CD4-positive, alpha-beta T cell (primary cell): ENCODE data around the gene NIPA2. TPM values are rescaled to one million over a fixed set of nuclear protein-coding genes. Genes with fewer than 3 reads are reported as not detected.

Source experiments
- ATAC-seq: fragments of 200-7000 bp; cut with Tn5 transposase; one replicate; pipeline ENCODE4 v1.10.0; 2022; ENCODE audit warnings: mild to moderate bottlenecking; ENCODE audit not compliant: poor library complexity
- CTCF ChIA-PET: fragments of 350-600 bp; sonication (Branson Sonifier 250); formaldehyde crosslinking; loops from one replicate; lab custom pipeline; 2021; ENCODE audit warnings: antibody characterized with exemption, inconsistent platforms; lab: Charles Lee
- POLR2A ChIA-PET: fragments of 350-600 bp; sonication (Branson Sonifier 250); formaldehyde crosslinking; loops from one replicate; lab custom pipeline; 2021; ENCODE audit warnings: antibody characterized with exemption, inconsistent platforms; lab: Charles Lee
- DNase-seq, 14 experiments: peaks; one replicate each; pipeline ENCODE4 v3.0.0-alpha.2; 2013 to 2020; ENCODE audit warnings: mixed read lengths in 2 of 14
- H3K27ac ChIP-seq, 2 donors: one replicate each; pipeline versions ENCODE4 v1.5.1 to v1.7.0; 2013; ENCODE audit warnings: low read length in 2 of 2, low read depth in 1 of 2, mild to moderate bottlenecking in 1 of 2
- H3K27me3 ChIP-seq, 2 experiments: 1 replicate in 1 of 2; 2 replicates in 1 of 2; pipeline versions ENCODE4 v1.6.1 to v1.7.0; 2013; ENCODE audit warnings: low read length in 2 of 2, control low read depth in 1 of 2, mild to moderate bottlenecking in 1 of 2, moderate library complexity in 1 of 2; ENCODE audit not compliant: insufficient read depth in 2 of 2, control insufficient read depth in 1 of 2
- H3K36me3 ChIP-seq: one replicate; pipeline ENCODE4 v1.6.1; 2013; ENCODE audit warnings: low read length, control low read depth; ENCODE audit not compliant: insufficient read depth
- H3K4me1 ChIP-seq: one replicate; pipeline ENCODE4 v1.6.1; 2013; ENCODE audit warnings: low read length, control low read depth; ENCODE audit not compliant: insufficient read depth
- H3K4me3 ChIP-seq: one replicate; pipeline ENCODE4 v1.5.1; 2013; ENCODE audit warnings: mild to moderate bottlenecking, low read length, moderate library complexity
- H3K9me3 ChIP-seq, 2 experiments: 1 replicate in 1 of 2; 2 replicates in 1 of 2; pipeline versions ENCODE4 v1.6.1 to v1.7.0; 2013; ENCODE audit warnings: low read length in 2 of 2, mild to moderate bottlenecking in 2 of 2, control low read depth in 1 of 2, moderate library complexity in 1 of 2; ENCODE audit not compliant: control insufficient read depth in 1 of 2, insufficient read depth in 1 of 2
- H3K27ac Mint-ChIP-seq: one replicate; pipeline ENCODE4 v1.8.0; 2020; ENCODE audit warnings: mixed read lengths
- H3K27me3 Mint-ChIP-seq: one replicate; pipeline ENCODE4 v1.8.0; 2021; ENCODE audit warnings: mixed read lengths
- H3K36me3 Mint-ChIP-seq: one replicate; pipeline ENCODE4 v1.8.0; 2021; ENCODE audit warnings: low read depth, mixed read lengths
- H3K4me1 Mint-ChIP-seq: one replicate; pipeline ENCODE4 v1.8.0; 2021; ENCODE audit warnings: low read depth, mixed read lengths
- H3K4me3 Mint-ChIP-seq: one replicate; pipeline ENCODE4 v1.8.0; 2020; ENCODE audit warnings: mild to moderate bottlenecking, mixed read lengths
- H3K9me3 Mint-ChIP-seq: one replicate; pipeline ENCODE4 v1.8.0; 2020; ENCODE audit warnings: mixed read lengths
- intact Hi-C, 2 experiments: fragments of 100-400 bp; cut with DNase I in 1 of 2; cut with micrococcal nuclease in 1 of 2; formaldehyde crosslinking; loops; one replicate each; pipeline versions ENCODE4 v1.15.1 to v1.9.0; 2023 to 2025; cut with DNase I, micrococcal nuclease
- total RNA-seq, 174 experiments: library from RNA in 2 of 174; stranded (reverse) in 2 of 174; gene quantifications; one replicate each; pipeline ENCODE4 v1.2.3 and lab custom pipeline; 2021 to 2026
- TF ChIP-seq, protein P1 (sequence below): fragments of 200-600 bp; IDR thresholded peaks from one replicate; pipeline ENCODE4 v1.8.0; 2022; ENCODE audit warnings: antibody characterized with exemption, mild to moderate bottlenecking

The NIPA2 gene
- total RNA-seq, 2 experiments from 2014 or later: 33.9 to 36.7 TPM

DNA sequence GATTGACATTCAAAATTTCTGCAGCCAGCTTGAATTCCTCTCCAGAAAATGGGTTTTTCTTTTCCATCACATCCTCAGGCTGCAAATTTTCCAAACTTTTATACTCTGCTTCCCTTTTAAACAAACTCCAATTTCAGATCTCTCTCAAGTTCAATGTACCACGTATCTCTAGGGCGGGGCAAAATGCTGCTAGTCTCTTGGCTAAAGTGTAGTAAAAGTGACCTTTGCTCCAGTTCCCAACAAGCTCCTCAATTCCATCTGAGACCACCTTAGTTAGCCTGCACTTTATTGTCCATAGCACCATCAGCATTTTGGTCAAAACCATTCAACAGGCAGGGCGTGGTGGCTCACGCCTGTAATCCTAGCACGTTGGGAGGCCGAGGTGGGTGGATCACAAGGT, 46.7 kb downstream of the NIPA2 start:
- no peaks in the 10 kb centered on the region for H3K4me1 Mint-ChIP-seq
- no peak overlapping the region for H3K27ac Mint-ChIP-seq
- DNase-seq (no peak), ATAC-seq (no peak)
- H3K9me3 ChIP-seq: no peaks in the 10 kb centered on the region
- no peaks in the 10 kb centered on the region for H3K36me3 Mint-ChIP-seq
- H3K27ac ChIP-seq: no peak overlapping the region
- no peaks in the 10 kb centered on the region for H3K9me3 Mint-ChIP-seq
- peaks cover 10% of the 10 kb centered on the region for H3K36me3 ChIP-seq
- no peaks in the 10 kb centered on the region for H3K4me1 ChIP-seq
- no peaks in the 10 kb centered on the region for H3K27me3 Mint-ChIP-seq
- TF ChIP-seq, protein P1, sequence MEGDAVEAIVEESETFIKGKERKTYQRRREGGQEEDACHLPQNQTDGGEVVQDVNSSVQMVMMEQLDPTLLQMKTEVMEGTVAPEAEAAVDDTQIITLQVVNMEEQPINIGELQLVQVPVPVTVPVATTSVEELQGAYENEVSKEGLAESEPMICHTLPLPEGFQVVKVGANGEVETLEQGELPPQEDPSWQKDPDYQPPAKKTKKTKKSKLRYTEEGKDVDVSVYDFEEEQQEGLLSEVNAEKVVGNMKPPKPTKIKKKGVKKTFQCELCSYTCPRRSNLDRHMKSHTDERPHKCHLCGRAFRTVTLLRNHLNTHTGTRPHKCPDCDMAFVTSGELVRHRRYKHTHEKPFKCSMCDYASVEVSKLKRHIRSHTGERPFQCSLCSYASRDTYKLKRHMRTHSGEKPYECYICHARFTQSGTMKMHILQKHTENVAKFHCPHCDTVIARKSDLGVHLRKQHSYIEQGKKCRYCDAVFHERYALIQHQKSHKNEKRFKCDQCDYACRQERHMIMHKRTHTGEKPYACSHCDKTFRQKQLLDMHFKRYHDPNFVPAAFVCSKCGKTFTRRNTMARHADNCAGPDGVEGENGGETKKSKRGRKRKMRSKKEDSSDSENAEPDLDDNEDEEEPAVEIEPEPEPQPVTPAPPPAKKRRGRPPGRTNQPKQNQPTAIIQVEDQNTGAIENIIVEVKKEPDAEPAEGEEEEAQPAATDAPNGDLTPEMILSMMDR: no peak
- no peaks in the 10 kb centered on the region for H3K27me3 ChIP-seq
- no peak overlapping the region for H3K4me3 ChIP-seq
- CTCF ChIA-PET: no interaction called here
- intact Hi-C loops: loop anchor here in 1 of 2 experiments (10.0 kb wide), 1 partner anchor 90 kb away; no protein-coding TSS in a partner anchor
- POLR2A ChIA-PET: interaction anchor here (0.6 kb wide), 1 partner anchor 25 kb away, joined by 3 read pairs; no protein-coding TSS in a partner anchor
- no peak overlapping the region for H3K4me3 Mint-ChIP-seq

DNA sequence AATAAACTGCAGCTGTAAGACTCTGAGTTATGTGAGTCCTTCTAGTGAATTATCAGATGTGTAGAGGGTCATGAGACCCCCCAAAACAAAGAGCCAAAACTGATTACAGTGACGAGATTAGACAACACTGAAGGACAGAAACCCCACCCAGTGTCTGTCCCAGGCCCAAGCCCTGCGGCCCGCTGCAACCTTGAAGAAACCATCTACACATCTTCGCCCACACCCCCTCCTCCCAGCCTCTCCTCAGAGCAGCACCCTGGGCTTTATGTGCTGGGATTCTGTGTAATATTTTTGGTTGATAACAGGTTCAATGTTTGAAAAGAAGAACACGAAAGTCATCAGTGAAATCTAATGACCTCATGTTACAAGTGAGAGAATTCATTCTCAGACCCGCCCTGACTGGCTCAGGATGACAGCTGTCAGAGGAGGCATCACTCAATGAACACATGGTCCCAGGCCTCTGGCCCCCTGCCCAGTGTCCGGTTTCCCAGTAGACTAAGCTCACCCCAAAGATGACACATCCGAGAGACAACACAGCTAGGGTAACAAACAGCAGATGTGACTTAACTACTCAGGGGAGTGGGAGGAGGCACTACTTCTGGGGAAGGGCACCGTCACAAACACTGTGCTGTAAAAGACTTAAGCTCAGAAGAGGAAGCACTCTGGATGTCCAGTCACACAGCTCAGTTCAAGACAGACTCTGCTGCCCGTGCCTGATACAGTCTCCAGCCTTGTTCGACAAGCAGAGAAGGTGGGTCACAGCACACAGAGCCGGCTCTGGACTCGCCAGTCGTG, 48.9 kb downstream of the NIPA2 start:
- Histone ChIP-seq H3K27ac (no peak overlapping the region), H3K36me3 (peaks cover 5% of the 10 kb centered on the region), H3K4me1 (no peaks in the 10 kb centered on the region), H3K27me3 (no peaks in the 10 kb centered on the region), H3K4me3 (no peak overlapping the region), H3K9me3 (no peaks in the 10 kb centered on the region)
- intact Hi-C loops: loop anchor here in 1 of 2 experiments (10.0 kb wide), 1 partner anchor 87 kb away; no protein-coding TSS in a partner anchor
- no peaks in the 10 kb centered on the region for H3K36me3 Mint-ChIP-seq
- ATAC-seq (no peak), DNase-seq (no peak)
- ChIA-PET POLR2A (no interaction called here), CTCF (no interaction called here)
- no peak overlapping the region for H3K4me3 Mint-ChIP-seq
- H3K9me3 Mint-ChIP-seq: no peaks in the 10 kb centered on the region
- no peak overlapping the region for H3K27ac Mint-ChIP-seq
- TF ChIP-seq, protein P1: no peak
- no peaks in the 10 kb centered on the region for H3K4me1 Mint-ChIP-seq
- H3K27me3 Mint-ChIP-seq: no peaks in the 10 kb centered on the region

DNA sequence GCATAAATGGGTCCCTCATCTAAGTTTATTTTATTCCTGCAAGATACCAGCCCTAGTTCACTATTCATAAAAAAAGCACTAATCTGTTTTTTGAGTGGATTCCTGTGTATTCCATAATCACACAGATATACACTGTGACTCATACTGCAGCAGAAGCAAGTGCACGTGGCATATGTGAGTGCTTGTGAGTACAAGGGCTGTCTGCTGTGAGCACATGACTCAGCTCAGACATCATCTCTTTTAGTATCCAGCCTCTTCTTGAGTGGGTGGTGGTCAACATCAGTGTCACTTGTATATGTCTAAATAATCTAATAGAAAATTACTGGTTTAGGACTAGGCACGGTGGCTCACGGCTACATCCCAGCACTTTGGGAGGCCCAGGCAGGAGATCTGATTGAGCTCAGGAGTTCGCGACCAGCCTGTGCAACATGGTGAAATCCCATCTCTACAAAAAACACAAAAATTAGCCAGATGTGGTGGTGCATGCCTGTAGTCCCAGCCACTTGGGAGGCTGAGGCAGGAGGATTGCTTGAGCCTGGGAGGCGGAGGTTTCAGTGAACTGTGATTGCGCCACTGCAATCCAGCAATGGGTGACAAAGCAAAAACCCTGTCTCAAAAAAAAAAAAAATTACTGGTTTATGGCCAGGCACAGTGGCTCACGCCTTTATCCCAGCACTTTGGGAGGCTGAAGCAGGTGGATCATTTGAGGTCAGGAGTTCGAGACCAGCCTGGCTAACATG, 49.8 kb downstream of the NIPA2 start:
- H3K4me3 Mint-ChIP-seq: no peak overlapping the region
- no peak overlapping the region for H3K27ac Mint-ChIP-seq
- CTCF ChIA-PET: no interaction called here
- H3K9me3 ChIP-seq: no peaks in the 10 kb centered on the region
- H3K4me1 Mint-ChIP-seq: no peaks in the 10 kb centered on the region
- no peaks in the 10 kb centered on the region for H3K9me3 Mint-ChIP-seq
- H3K36me3 ChIP-seq: no peaks in the 10 kb centered on the region
- no peak overlapping the region for H3K27ac ChIP-seq
- H3K27me3 Mint-ChIP-seq: no peaks in the 10 kb centered on the region
- H3K36me3 Mint-ChIP-seq: no peaks in the 10 kb centered on the region
- ATAC-seq (no peak), DNase-seq (no peak)
- TF ChIP-seq, protein P1: no peak
- no peak overlapping the region for H3K4me3 ChIP-seq
- POLR2A ChIA-PET: no interaction called here
- no peaks in the 10 kb centered on the region for H3K27me3 ChIP-seq
- intact Hi-C loops: loop anchor here in 1 of 2 experiments (10.0 kb wide), 1 partner anchor 87 kb away; no protein-coding TSS in a partner anchor
- H3K4me1 ChIP-seq: no peaks in the 10 kb centered on the region
